ENCODE results near the gene KLHL25.

DNA sequence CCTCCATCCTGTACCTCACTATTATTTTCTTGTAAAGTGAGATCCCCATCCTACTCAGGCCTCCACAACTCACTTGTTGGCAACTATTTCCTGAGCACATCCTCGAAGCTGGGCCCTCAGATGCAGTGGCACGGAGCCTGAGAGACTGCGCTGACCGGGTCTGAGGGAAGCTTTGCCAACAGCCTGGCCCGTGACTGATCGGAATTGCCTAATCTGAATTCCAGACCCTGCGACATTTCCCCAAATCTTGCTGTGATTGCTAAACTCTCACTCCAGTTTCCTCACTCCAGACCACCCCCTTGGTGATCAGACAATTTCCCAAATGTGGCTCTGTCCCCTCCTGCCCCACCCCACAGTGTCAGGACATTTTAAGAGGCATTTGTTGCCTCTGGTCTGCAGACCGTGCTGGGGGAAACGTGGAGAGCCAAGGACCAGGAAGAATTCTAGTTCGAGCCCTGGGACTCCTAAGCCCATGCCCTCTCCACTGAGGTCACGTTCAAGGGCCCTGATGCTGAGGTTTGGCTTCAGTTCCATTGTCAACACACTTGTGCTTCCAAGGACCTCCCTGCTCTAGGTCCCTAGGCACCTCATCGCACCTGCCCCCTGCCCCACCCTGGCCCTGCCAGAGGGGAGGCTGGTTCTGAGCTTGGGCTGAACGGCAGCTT lies 22.8 kb downstream of the KLHL25 start:
- TF ChIP-seq, protein P1, sequence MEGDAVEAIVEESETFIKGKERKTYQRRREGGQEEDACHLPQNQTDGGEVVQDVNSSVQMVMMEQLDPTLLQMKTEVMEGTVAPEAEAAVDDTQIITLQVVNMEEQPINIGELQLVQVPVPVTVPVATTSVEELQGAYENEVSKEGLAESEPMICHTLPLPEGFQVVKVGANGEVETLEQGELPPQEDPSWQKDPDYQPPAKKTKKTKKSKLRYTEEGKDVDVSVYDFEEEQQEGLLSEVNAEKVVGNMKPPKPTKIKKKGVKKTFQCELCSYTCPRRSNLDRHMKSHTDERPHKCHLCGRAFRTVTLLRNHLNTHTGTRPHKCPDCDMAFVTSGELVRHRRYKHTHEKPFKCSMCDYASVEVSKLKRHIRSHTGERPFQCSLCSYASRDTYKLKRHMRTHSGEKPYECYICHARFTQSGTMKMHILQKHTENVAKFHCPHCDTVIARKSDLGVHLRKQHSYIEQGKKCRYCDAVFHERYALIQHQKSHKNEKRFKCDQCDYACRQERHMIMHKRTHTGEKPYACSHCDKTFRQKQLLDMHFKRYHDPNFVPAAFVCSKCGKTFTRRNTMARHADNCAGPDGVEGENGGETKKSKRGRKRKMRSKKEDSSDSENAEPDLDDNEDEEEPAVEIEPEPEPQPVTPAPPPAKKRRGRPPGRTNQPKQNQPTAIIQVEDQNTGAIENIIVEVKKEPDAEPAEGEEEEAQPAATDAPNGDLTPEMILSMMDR (IDR thresholded peaks at IDR 0.05): no peak
- TF ChIP-seq REST (IDR thresholded peaks at IDR 0.05; ENCODE audit: insufficient read depth in 1 of 2, low read depth in 2 of 2, low read length in 1 of 2) (no peak), POLR2AphosphoS5 (IDR thresholded peaks at IDR 0.05; ENCODE audit: low read depth, low read length) (no peak)
